ENCODE data around the gene SLC12A3.

Gene SLC12A3

DNA sequence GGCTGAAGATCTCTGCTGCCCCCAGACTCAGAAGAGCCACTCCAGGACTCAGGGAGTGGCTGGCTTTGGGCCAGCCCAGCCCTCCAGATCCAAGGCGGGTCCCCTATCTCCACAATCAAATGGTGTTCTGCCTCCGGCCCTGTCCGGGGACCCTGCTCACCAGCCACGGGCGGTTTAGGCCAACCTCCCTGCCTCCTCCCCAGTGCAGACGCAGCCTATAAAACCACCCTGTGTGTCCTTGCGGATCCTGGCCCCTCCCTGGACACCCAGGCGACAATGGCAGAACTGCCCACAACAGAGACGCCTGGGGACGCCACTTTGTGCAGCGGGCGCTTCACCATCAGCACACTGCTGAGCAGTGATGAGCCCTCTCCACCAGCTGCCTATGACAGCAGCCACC lies at the start of gene SLC12A3:
TSS of gene SLC12A3 (plus strand) at position 248 of the 400 bp plus-strand sequence. CDS start at position 277, 29 bp downstream.
- peak; percentile 11 for DNase-seq

GRCh38 chr16:56815721-56816120 lies 49.3 kb upstream of the SLC12A3 start:
- no peak for DNase-seq

DNA sequence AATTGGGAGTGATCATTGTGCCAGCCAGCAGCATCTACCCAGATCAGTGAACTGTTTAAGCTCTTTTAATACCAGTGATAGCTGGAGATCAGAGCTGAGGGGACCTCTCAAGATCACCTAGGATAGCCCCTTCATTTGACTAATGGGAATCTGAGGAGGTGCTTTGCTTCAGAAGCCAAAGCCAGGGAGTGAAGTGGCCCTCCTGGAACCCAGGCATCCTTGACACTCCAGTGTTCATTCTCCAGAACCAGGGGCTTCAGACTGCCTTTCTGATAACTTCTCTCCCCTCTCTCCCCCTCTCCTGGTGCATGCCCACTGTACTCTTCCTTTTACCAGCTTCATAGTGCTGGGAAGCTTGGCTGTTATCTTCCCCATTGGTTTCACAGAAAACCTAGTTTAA lies 48.0 kb upstream of the SLC12A3 start:
- DNase-seq: no peak

DNA sequence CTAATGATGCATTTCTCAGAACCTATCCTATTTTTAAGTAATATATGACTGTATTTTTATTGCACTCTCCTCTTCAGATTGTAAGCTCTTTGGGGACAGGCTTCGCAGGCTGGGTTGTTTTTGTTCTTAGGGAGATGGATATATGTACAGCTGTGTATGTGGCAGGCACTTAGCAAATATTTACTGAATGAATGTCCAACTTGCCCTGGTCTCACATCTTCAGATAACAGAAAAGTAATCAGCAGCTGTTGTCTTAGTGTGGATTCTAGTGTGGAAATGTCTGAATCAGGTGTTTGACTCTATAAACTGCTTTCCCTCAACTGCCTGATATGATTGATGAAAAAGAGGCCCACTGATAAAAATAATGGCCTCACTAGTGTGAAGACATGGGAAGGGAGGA lies 47.1 kb upstream of the SLC12A3 start:
- DNase-seq: no peak

DNA sequence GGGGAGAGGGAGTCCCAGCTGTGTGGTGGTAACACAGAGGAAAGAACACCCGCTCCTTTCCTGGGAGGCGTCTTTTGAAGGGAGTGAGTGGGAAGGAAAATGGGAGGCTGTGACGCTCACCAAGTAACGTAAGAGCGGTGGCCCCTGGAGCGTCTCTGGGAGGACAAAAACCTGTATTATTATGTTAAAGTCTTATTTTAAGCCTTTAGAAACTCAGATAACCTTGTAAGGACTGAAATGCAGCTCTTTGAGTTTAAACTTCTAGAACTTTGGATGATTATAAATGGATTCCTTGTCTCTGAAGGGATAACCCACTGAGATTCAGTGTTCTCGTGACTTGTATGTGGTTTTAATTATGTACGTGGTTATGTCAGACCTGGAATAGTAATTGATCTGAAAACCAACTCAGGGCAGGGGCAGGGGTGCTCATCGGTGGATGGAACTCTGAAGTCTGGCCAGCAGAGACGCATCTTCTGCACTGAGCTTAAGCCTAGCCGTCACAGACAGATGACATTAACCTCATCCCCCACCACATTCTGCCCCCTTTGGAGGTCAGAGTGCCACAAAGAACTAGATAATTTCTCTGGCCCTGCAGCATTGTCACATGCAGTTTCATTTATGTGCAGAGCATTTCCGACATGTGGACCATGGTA lies 41.8 kb upstream of the SLC12A3 start:
- no peak for DNase-seq

DNA sequence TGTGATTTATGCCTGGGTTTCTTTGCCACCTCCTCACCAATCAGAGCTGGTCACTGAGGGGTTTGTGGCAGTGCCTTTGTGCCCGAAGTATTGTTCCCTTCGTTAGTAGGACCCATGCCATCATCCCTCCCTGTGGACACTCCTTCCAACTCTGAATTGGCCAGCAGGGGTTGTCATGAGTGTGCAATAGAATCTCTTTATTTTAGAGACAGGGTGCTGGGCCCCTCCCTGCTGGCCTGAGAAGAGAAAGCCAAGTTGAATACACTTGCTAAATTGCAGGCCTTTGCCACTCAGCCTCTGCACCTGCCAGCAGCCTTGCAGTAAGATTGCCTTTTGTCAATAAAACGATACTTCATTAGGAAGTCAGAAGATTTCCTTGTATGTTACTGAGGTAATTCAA lies 40.7 kb upstream of the SLC12A3 start:
- no peak for DNase-seq

GRCh38 chr16:56824804-56825203 lies 40.2 kb upstream of the SLC12A3 start:
- no peak for DNase-seq

DNA sequence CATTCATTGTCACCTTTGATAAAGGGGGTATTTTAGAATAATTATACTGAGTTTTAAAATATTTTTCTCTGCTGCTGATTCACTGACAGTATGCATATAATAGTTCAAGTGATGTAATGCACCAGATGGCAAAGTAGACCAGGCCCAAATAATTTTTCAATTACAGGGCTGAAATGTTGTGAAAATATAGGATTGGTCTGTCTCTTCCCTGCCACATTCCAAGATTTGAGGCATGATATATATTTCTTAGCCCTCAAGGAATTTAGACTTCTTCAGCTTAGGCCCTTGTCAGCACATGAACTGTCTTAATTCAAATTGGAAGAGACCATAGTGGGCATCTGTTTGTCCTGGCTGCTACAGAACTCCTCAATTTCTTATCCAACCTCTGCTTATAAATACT lies 39.2 kb upstream of the SLC12A3 start:
- no peak for DNase-seq

GRCh38 chr16:56828647-56829046 lies 36.4 kb upstream of the SLC12A3 start:
- DNase-seq: no peak

- DNase-seq: no peak
These were observed 34.3 kb upstream of the SLC12A3 start for GRCh38 chr16:56830669-56831068.

DNA sequence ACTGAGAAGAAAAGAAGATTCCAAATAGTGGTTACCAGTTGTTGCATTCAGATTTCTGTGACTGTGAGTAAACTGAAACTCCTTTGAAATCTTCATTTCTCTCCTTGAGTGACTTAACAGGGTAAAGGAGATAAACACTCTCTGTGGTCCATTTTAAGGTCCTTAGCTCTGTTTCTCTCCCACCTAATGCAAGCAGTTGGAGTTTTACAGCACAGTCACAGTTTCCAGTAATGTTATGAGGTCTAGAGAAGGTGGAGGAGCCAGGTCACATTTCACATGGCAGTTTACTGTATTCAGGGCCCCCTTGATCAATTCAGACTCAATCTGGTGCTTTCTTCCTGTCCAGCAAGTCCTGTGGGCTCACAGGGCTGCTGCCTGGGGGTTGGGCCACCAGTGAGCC lies 32.2 kb upstream of the SLC12A3 start:
- DNase-seq: no peak

- DNase-seq: no peak
These were observed 31.6 kb upstream of the SLC12A3 start for GRCh38 chr16:56833243-56833970.

DNA sequence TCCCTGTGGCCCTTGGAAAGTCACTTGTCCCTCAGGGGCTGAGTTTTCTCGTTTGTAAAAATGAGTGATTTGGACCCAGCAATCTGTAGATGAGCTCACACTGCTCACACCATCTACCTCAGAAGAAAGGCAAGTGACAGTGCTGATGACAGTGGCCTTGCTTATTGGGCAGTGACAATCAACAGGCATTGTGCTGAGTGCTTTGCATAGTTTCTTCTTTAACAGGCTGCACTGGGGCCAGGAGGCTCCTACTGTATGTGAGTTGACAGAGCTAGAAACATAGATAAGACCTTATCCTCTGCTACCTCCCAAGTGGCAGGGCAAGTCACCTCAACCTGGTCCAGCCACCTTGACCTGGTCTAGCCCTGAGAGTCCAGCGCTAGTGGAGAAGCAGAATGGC lies 29.7 kb upstream of the SLC12A3 start:
- DNase-seq: no peak

- peak; percentile 12 for DNase-seq
These were observed 28.4 kb upstream of the SLC12A3 start for GRCh38 chr16:56836410-56837230.

DNA sequence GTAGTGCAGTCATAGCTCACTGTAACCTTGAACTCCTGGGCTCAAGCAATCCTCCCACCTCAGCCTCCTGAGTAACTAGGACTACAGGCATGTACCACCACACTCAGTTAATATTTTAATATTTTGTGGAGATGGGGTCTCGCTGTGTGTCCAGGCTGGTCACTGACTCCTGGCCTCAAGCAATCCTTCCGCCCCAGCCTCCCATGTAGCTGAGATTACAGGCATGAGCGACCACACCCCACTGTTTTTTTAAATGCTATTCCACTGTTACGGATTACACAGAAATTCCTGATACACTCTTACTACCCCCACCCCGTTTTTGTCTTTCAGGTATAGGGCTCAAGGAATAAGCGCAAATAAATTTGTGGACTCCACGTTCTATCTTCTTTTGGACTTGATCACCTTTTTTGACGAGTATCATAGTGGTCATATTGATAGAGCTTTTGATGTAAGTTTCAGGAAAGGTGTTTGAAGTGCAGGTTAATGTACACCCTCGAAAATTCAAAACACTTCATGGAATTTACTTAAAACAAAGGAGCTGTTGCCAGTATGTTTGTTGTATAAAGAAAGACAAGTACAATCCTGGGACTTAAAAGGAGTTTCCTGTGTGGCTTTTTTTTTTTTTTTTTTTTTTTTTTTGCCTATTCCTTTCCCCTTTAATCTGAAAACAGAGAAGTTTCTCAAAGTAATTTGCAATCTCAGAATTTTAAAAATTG lies 26.2 kb upstream of the SLC12A3 start:
- no peak for DNase-seq

GRCh38 chr16:56841233-56841632 lies 23.8 kb upstream of the SLC12A3 start:
- DNase-seq: no peak

GRCh38 chr16:56841659-56842058 lies 23.3 kb upstream of the SLC12A3 start:
- DNase-seq: no peak

DNA sequence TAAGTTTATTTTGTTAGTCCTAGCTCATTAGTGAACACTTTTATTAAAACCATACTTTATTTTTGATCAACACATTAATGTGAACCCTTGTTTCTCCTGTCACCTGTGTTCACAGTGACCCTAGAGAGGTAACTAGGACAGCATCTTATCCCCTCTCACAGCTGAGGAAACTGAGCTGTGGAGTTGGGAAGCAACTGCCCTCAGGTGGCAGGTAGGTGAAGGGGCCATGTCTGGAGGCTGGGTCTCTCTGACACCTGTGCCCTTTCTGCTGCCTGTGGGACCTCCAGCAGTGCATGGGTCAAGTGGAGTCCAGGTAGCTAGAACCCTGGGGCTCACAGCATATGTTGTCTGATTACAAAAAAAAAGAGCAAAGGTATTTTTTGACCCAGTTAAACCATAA lies 22.9 kb upstream of the SLC12A3 start:
- DNase-seq: no peak

GRCh38 chr16:56844056-56844455 lies 21.0 kb upstream of the SLC12A3 start:
- no peak for DNase-seq

DNA sequence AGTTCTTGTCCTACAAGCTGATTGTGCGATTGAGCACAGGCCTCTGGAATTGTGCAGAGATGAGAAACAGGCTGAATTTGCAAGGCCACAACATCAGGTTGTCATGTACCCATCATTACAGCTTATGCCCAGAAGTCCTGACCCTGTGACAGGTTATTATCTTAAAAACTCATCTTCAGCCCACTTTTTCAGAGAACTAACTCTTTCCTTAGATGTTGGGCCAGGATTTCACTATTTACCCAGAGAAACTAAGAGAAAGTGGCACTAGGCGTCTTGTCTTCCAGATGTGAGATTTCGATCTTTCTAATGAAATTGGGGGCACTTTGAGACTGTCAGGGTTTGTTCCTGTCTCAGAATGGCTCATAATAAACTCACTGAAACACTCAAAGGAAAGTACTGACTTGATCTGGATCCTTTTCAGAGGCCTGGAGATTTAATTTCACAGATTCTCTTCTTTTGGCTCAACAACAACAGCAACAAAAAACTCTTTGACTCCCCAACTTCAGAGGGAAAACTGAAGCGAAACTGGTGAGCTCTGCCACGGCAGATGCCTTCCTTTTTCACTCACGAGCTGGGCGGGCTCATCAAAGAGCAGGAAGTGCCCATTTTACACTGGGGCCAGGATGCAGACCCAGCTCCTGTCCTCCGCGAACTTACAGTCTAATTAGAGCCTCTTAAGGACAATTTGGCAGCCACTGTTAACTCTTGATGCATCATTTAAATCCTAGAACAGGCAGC lies 17.7 kb upstream of the SLC12A3 start:
- no peak for DNase-seq

DNA sequence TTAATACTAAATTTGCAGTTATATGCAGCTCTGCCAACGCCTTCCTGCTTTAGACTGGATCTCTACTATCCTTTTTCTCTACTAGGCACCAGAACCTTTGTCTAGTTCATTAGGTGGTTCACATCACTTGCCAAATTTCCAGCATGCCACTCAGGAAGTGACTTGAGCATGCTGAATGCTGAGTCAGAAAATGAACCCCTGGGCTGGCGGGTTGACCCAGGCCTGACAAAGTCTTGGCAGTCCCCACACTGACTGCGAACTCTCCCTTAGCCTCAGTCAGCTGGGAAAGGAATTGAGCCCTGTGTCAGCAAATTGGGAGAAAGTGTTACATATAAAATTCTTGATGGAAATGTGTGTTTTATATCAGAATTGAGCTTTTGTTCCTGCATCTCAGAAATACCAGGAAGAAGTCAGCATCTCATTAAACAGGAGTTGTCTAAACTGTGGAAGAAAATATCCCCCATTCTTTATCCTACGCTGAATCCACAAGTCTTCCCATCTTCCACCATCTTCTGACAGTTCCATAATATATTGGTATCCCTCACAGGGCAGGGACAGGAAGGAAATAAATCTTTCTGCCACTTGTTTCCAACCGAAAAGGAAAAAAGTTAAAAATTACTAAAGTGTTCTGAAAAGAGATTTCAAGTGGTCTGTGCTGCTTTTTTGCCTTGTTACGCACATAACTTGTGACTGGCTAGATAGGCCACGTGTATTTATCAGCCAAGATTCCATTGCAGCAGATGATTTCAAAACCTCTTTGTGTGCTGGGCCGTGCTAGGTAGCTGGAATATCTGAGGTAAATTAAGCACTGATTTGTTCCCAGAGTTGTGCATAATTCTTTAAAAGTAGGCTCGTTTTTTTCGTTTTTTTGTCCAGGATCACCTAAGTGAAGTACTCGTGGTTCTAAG lies 16.7 kb upstream of the SLC12A3 start:
- DNase-seq: no peak
